ENCODE data around the gene TRIM26. TPM values are rescaled to one million over a fixed set of nuclear protein-coding genes. Genes with fewer than 3 reads are reported as not detected.
"Not testable (repeated sequence)": the region's sequence is repeated elsewhere in the genome, so short reads cannot be mapped to it uniquely, and the experiment has no call there.

Gene TRIM26
- total RNA-seq, 1 donor = 32.4 TPM

- H3K4me3 ChIP-seq (ENCODE audit: low read depth, low read length) = no peak overlapping the region
- TF ChIP-seq CTCF (IDR thresholded peaks at IDR 0.05; ENCODE audit: insufficient read depth, low read length) = no peak
- DNase-seq (ENCODE audit: low read depth) = no peak
Measured at GRCh38 chr6:30149858-30150550, 63.2 kb downstream of the TRIM26 start.

DNA sequence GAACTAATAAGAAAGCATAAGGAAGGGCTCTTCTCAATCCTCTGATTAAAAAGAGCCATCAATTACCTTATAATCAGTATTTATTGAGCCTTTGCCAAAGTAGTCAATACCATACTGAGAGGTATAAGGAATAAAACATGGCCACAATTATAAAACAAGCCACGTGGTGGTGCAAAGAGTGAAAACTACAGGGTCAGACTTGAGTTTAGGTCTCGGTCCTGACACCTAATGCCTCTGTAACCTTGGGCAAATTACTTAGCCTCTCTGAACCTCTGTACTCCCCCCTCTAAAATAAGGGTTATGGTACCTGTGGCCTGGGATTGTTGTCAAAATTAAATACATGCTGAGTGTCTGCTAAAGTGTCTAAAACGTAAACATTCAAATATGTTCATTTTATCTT lies 64.0 kb downstream of the TRIM26 start:
- H3K4me3 ChIP-seq (ENCODE audit: low read depth, low read length) = no peak overlapping the region
- TF ChIP-seq CTCF (IDR thresholded peaks at IDR 0.05; ENCODE audit: insufficient read depth, low read length) = no peak
- DNase-seq (ENCODE audit: low read depth) = peak; percentile 13

DNA sequence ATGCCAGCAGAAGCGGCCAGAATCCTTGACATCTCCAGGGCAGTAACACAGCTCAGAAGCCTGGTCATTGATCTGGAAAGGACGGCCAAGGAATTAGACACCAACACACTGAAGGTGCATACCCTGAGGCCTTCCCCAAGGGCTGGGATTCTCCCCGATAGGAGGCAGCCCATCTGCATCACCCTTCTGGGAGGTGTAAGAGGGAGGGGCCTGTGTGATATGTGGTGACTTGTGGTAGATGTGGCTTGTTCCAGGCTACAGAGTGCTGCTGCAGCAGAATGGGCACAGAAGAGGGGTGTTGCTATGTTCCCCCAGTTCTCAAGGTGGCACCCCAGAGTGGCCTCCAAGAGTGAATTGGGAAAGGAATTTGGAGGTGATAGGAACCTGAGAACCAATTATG lies 66.1 kb downstream of the TRIM26 start:
- no peak for TF ChIP-seq CTCF (IDR thresholded peaks at IDR 0.05; ENCODE audit: insufficient read depth, low read length)
- DNase-seq (ENCODE audit: low read depth) = no peak

GRCh38 chr6:30145818-30146217 lies 67.4 kb downstream of the TRIM26 start:
- no peak overlapping the region for H3K4me3 ChIP-seq (ENCODE audit: low read depth, low read length)
- no peak for TF ChIP-seq CTCF (IDR thresholded peaks at IDR 0.05; ENCODE audit: insufficient read depth, low read length)

More for the DNA sequence above, 66.1 kb downstream of the TRIM26 start:
- H3K4me3 ChIP-seq (ENCODE audit: low read depth, low read length) = no peak overlapping the region

GRCh38 chr6:30144811-30145210 lies 68.4 kb downstream of the TRIM26 start:
- no peak overlapping the region for H3K4me3 ChIP-seq (ENCODE audit: low read depth, low read length)
- DNase-seq (ENCODE audit: low read depth) = no peak
- TF ChIP-seq CTCF (IDR thresholded peaks at IDR 0.05; ENCODE audit: insufficient read depth, low read length) = no peak

More at GRCh38 chr6:30145818-30146217, 67.4 kb downstream of the TRIM26 start:
- no peak for DNase-seq (ENCODE audit: low read depth)

GRCh38 chr6:30143780-30144179 lies 69.4 kb downstream of the TRIM26 start:
- TF ChIP-seq CTCF (IDR thresholded peaks at IDR 0.05; ENCODE audit: insufficient read depth, low read length) = no peak
- H3K4me3 ChIP-seq (ENCODE audit: low read depth, low read length) = no peak overlapping the region
- DNase-seq (ENCODE audit: low read depth) = no peak

- no peak overlapping the region for H3K4me3 ChIP-seq (ENCODE audit: low read depth, low read length)
- DNase-seq (ENCODE audit: low read depth) = no peak
- no peak for TF ChIP-seq CTCF (IDR thresholded peaks at IDR 0.05; ENCODE audit: insufficient read depth, low read length)
Measured at GRCh38 chr6:30142665-30143064, 70.5 kb downstream of the TRIM26 start.

- not testable (repeated sequence) for H3K4me3 ChIP-seq (ENCODE audit: low read depth, low read length); DNase-seq (ENCODE audit: low read depth)
Measured at GRCh38 chr6:30140240-30140639, 73.0 kb downstream of the TRIM26 start.

All from fibroblast of the aortic adventitia (primary cell).